Retina (tissue), 1 donor: ENCODE data around the gene PLS3.
"Not testable (repeated sequence)": the region's sequence is repeated elsewhere in the genome, so short reads cannot be mapped to it uniquely, and the experiment has no call there.

Experiments used
- DNase-seq: peaks from one replicate; pipeline ENCODE4 v3.0.0-alpha.2; 2016

PLS3 gene

DNA sequence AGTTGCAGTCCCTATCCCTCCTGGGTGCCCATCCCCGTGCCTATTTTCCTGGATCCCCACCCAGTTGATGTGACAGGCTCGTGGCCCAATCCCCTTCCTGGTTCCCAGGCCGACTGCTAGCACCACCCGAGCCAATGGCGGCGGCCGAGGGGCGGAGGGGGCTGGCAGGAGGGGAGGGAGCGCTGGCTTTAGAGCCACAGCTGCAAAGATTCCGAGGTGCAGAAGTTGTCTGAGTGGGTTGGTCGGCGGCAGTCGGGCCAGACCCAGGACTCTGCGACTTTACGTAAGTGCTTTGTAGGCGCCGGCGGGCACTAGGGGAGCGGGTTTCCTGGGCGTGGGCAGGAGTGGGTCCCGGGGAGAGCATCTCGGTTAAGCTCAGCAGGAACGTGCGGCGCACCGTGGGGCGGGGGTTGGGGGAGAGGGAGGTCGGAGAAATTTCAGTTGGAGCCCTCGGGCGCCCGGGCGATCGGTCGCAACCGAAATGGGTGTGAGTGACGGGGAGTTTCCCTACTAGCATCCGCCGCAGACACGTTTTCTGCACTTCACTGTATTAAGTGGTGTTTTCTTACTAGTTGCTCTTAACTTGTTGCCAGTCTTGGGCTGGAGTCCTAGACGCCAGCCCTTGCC lies at the start of gene PLS3:
TSS of gene PLS3 (plus strand) at position 197 of the 627 bp plus-strand sequence. CDS start 49,077 bp downstream, outside the sequence.
- DNase-seq = peak; percentile 71

GRCh38 chrX:115518113-115518512 lies 42.9 kb upstream of the PLS3 start:
- no peak for DNase-seq

- DNase-seq = no peak
Measured at GRCh38 chrX:115521741-115522140, 39.2 kb upstream of the PLS3 start.

DNA sequence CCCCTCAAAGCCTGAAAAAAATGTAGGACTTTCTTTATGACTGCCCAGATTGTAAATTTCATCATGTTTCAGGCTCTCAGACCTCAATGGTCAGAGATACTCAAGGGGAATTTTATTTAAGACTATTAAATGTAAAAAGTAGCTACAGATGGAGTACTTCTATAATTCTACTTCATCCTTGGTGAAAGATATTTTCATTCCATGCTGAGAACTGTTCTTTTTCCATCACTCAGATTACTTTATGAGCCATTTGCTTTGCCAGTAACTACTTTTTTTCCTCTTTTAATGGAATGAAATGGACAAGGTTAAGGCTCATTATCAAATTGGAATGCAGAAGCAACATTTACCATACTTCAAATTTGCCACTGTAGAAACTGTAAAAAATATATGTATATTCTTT lies 38.0 kb upstream of the PLS3 start:
- DNase-seq = no peak

DNA sequence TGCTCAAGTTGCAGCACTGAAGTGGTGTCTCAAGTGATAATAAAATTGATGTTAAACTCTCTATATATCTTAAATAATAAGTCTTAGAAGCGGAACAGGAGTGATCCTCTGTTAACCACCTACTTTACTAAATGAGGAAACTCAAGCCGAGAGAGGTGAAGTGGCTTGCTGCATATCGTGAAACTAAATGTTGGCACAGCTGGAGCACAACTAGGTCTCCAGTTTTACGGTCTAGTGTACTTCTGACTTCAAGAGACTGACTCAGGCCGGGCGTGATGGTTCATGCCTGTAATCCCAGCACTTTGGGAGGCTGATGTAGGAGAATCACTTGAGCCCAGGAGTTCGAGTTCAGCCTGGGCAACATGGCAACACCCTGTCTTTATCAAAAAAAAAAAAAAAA lies 35.5 kb upstream of the PLS3 start:
- DNase-seq = no peak

- no peak for DNase-seq
Measured at GRCh38 chrX:115531818-115532403, 29.1 kb upstream of the PLS3 start.

DNA sequence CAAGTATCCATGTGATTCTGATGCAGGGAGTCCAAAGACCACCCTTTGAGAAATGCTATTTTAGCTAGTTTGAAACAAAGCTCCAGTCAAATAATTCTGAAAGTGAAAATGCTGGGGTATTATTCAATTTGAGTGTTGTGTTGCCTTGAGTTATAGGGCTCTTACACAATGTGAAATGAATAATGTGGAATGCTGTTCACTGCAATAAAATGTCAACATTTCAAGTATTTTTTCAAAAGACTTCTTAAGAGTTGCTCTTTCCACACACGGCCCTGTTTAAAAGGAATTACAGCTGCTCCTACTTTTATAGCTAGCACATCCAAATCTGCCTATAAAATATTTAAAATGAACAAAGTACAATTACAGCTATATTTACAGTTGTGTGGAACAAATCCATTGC lies 27.5 kb upstream of the PLS3 start:
- no peak for DNase-seq

- DNase-seq = no peak
Measured at GRCh38 chrX:115534383-115534782, 26.6 kb upstream of the PLS3 start.

- no peak for DNase-seq
Measured at GRCh38 chrX:115535421-115535820, 25.6 kb upstream of the PLS3 start.

DNA sequence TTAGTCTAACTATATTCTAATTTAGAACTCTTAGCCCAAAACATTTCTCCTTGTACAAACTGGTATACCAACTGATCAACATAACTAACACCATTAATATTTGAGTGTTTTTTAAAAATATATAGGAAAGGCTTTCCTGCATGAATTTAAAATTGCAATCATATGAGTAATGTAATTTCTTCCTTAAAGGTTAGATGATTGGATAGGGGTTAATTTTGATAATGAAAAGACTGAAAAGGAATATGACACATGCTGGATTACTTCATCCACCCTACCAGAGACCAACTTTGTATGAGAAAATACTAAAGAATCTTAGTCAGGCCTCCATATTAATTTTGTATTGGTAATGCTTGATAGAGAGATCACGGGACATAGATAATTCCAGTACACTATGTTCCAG lies 25.1 kb upstream of the PLS3 start:
- DNase-seq = no peak

GRCh38 chrX:115539841-115540240 lies 21.1 kb upstream of the PLS3 start:
- DNase-seq = no peak

DNA sequence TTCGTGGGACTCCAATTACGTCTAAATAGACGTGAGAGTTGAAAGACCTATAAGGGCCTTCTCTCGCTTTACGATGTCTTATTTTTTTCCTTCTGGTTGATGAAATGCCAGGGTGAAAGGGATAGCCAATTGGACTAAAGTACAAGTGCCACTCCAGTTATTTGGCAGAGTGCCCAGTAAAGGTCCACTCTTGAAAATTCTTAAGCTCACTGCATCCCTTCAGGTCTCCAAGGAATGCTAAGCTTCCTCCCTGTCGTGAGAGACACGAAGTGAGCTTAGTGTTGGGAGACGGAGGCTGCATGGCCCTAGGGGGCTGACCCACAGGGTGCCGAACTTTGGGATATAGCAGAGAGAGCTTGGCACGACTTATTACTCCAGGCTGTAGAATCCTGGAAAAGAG lies 19.9 kb upstream of the PLS3 start:
- not testable (repeated sequence) for DNase-seq

GRCh38 chrX:115547448-115547847 lies 13.5 kb upstream of the PLS3 start:
- DNase-seq = no peak

GRCh38 chrX:115549008-115549407 lies 12.0 kb upstream of the PLS3 start:
- no peak for DNase-seq

GRCh38 chrX:115553171-115553570 lies 7.8 kb upstream of the PLS3 start:
- DNase-seq = no peak

- DNase-seq = no peak
Measured at GRCh38 chrX:115559672-115560071, 1.3 kb upstream of the PLS3 start.

DNA sequence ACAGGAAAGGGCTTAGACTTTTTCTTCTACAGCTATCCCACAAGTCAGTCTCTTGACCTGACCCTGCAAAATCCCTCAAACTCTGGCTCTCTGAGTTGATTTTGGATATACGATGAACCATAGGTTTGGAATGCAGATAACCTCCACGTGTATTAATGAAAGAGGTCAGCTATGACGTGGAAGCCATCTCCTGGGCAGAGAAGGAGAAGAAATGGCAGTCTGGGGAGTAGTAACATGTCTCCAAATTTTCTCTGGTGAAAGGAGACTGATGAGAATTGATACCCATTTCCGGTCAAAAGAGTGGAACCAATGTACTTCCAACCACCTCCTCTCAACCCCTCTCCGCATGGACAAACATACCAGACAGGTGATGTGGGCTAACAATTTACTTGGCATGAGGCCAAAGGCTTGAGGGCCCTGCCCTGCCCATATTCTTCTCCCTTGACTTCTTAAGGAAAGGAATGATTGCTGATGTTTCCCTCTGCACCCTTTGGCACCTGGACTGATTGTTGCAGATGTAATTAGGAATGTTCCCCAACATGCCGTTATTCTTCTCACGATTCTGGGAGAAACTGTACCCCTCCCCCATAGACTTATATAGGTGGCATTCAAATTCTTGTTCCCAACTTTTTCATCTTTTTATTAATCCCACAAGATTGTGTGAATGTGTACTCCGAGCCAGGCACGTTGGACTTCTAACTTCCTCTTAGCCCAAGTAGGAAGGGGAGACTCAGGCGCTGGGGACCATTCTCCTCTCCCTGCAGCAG lies 580 bp upstream of the PLS3 start:
- no peak for DNase-seq

- peak; percentile 27 for DNase-seq
Measured at GRCh38 chrX:115561605-115562479, 868 bp downstream of the PLS3 start.

DNA sequence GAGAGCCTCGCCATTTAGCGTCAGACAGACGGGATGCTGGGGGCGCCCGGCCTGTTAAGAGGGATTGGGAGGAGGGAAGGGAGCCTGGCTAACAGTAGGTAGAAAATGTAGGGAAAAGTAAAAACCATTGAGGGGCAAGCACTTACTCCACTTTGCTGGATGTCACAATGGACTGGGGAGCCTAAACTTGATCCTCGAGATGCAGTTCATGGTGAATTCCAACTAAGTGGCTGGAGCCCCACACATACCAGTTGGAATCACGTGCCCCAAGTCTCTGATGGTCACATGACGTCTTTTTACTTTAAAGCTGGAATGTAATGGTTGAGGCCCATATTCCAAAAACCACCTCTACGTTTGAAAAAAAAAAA lies 1.5 kb downstream of the PLS3 start:
- no peak for DNase-seq

DNA sequence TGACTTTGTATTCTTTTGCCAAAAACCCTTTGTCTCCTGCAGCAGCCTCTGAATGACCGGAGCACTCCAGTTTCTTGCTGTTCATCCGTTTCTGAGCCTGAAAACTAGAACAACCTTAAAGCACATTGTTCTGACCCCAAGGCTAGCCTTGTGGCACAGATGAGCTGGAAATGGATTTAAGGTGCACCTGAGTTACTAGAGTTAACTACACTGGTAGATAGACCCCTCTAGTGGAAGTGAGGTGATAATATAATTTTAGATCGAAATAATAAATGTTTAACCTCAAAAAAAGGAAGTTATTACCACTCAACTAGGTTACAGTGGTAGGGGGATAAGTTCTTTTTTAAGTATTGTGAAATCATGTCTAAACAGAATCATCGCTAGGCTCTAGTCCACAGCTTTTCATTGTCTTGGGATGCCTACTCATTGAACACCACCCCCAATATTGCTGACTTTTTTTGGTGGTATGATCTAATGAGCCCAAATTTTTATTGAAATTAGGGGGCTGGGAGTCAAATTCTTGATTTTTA lies 2.7 kb downstream of the PLS3 start:
- no peak for DNase-seq

DNA sequence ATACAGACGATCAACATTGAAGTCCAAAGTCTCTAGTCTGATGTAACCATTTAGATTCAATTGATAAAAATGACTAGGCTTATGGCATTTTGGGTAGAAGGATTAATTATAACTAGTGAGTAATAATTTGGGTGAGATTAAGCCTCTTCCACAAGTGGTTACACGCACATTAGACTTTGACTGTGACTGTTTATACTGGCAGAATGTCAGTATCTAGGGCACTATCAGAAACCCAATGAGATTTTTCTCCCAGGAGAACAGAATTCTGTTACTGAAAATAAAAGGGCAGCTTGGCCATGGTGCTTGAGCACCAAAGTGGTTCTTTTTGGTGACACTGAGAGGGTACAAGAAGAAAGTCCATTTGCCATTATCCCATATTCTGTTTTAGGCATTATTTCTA lies 3.3 kb downstream of the PLS3 start:
- no peak for DNase-seq

DNA sequence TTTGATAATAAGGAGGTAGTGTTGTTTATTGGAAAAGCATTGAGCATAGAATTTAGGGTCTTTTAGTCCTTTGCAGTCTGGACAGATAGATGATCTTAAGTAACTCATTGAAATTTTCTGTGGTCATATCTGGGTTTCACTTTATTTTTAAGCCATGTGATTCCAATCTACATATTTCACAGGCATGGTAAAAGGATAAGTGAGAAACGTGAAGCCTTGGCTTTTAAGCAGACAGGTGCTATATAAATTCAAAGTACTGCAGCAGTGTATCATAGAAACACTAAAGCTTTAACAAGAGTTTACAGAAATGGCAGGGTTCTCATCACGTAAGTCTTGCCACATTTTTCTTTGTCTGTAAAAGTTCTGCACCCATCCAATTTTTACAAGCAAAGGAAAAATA lies 4.9 kb downstream of the PLS3 start:
- no peak for DNase-seq

GRCh38 chrX:115571712-115572111 lies 10.7 kb downstream of the PLS3 start:
- no peak for DNase-seq
